ENCODE results near the gene COL12A1. TPM values are rescaled to one million over a fixed set of nuclear protein-coding genes. Genes with fewer than 3 reads are reported as not detected.
A peak's percentile ranks its signal among the peaks of the same experiment; 100 is the strongest.

Gene COL12A1
- total RNA-seq, 2 experiments from 2014 or later = not detected

- ATAC-seq (ENCODE audit: poor library complexity) (no peak), DNase-seq (peak in 2 of 14 experiments; percentile 39 to 42)
- peaks cover 64 to 84% of the 10 kb centered on the region in 2 experiments for H3K27me3 ChIP-seq (ENCODE audit: control insufficient read depth in 1 of 2, insufficient read depth in 2 of 2, low read length in 2 of 2)
- intact Hi-C loops (cut with DNase I, micrococcal nuclease) = loop anchor here in 1 of 2 experiments (2.0 kb wide), 1 partner anchor 1114 kb away; no protein-coding TSS in a partner anchor
- no peak overlapping the region for H3K27ac ChIP-seq (ENCODE audit: low read depth in 1 of 2, low read length in 2 of 2)
- H3K27me3 Mint-ChIP-seq = peaks cover 93% of the 10 kb centered on the region
- H3K4me1 ChIP-seq (ENCODE audit: insufficient read depth, low read length) = peaks cover 62% of the 10 kb centered on the region
- peak overlapping the region; percentile 76 for H3K4me3 Mint-ChIP-seq
- no peak overlapping the region for H3K27ac Mint-ChIP-seq
- POLR2A ChIA-PET = no interaction called here
- H3K36me3 ChIP-seq (ENCODE audit: insufficient read depth, low read length) = no peaks in the 10 kb centered on the region
- CTCF ChIA-PET = no interaction called here
- peaks cover 0 to 16% of the 10 kb centered on the region in 2 experiments for H3K9me3 ChIP-seq (ENCODE audit: control insufficient read depth in 1 of 2, insufficient read depth in 1 of 2, low read length in 2 of 2)
- H3K4me3 ChIP-seq (ENCODE audit: low read length) = peak overlapping the region; percentile 16
- no peaks in the 10 kb centered on the region for H3K9me3 Mint-ChIP-seq
- no peak for TF ChIP-seq CTCF (IDR thresholded peaks at IDR 0.05)
- no peaks in the 10 kb centered on the region for H3K36me3 Mint-ChIP-seq (ENCODE audit: low read depth)
- H3K4me1 Mint-ChIP-seq (ENCODE audit: low read depth) = peaks cover 63% of the 10 kb centered on the region
Measured at GRCh38 chr6:75204959-75205775, 686 bp downstream of the COL12A1 start.

GRCh38 chr6:75204217-75204958, 1.5 kb downstream of the COL12A1 start:
- Histone ChIP-seq H3K27me3 (ENCODE audit: control insufficient read depth in 1 of 2, insufficient read depth in 2 of 2, low read length in 2 of 2) (peaks cover 64 to 83% of the 10 kb centered on the region in 2 experiments), H3K27ac (ENCODE audit: low read depth in 1 of 2, low read length in 2 of 2) (no peak overlapping the region), H3K36me3 (ENCODE audit: insufficient read depth, low read length) (no peaks in the 10 kb centered on the region), H3K4me3 (ENCODE audit: low read length) (peak overlapping the region; percentile 16), H3K9me3 (ENCODE audit: control insufficient read depth in 1 of 2, insufficient read depth in 1 of 2, low read length in 2 of 2) (peaks cover 0 to 16% of the 10 kb centered on the region in 2 experiments), H3K4me1 (ENCODE audit: insufficient read depth, low read length) (peaks cover 62% of the 10 kb centered on the region)
- ChIA-PET POLR2A (no interaction called here), CTCF (interaction anchor here (0.5 kb wide), 1 partner anchor 1550 kb away, joined by 3 read pairs; no protein-coding TSS in a partner anchor)
- H3K9me3 Mint-ChIP-seq = no peaks in the 10 kb centered on the region
- intact Hi-C loops (cut with DNase I, micrococcal nuclease) = loop anchor here in 1 of 2 experiments (2.0 kb wide), 1 partner anchor 1114 kb away; no protein-coding TSS in a partner anchor
- H3K27me3 Mint-ChIP-seq = peaks cover 94% of the 10 kb centered on the region
- no peak overlapping the region for H3K27ac Mint-ChIP-seq
- H3K36me3 Mint-ChIP-seq (ENCODE audit: low read depth) = no peaks in the 10 kb centered on the region
- H3K4me1 Mint-ChIP-seq (ENCODE audit: low read depth) = peaks cover 63% of the 10 kb centered on the region
- H3K4me3 Mint-ChIP-seq = peak overlapping the region; percentile 57
- DNase-seq = peak in 4 of 14 experiments; percentile 20 to 49 (median 34)
- no peak for ATAC-seq (ENCODE audit: poor library complexity)
- no peak for TF ChIP-seq CTCF (IDR thresholded peaks at IDR 0.05)

GRCh38 chr6:75203721-75204120, 2.1 kb downstream of the COL12A1 start:
- no peaks in the 10 kb centered on the region for H3K36me3 Mint-ChIP-seq (ENCODE audit: low read depth)
- H3K4me1 Mint-ChIP-seq (ENCODE audit: low read depth) = peaks cover 58% of the 10 kb centered on the region
- H3K4me3 Mint-ChIP-seq = peak overlapping the region; percentile 46
- no peaks in the 10 kb centered on the region for H3K9me3 Mint-ChIP-seq
- H3K36me3 ChIP-seq (ENCODE audit: insufficient read depth, low read length) = no peaks in the 10 kb centered on the region
- ChIA-PET POLR2A (no interaction called here), CTCF (interaction anchor here (1.2 kb wide), 1 partner anchor 12 kb away, joined by 4 read pairs; no protein-coding TSS in a partner anchor)
- H3K27me3 ChIP-seq (ENCODE audit: control insufficient read depth in 1 of 2, insufficient read depth in 2 of 2, low read length in 2 of 2) = peaks cover 62 to 84% of the 10 kb centered on the region in 2 experiments
- ATAC-seq (ENCODE audit: poor library complexity) (no peak), DNase-seq (no peak)
- no peak for TF ChIP-seq CTCF (IDR thresholded peaks at IDR 0.05)
- H3K4me1 ChIP-seq (ENCODE audit: insufficient read depth, low read length) = peaks cover 57% of the 10 kb centered on the region
- H3K27ac Mint-ChIP-seq = no peak overlapping the region
- peaks cover 0 to 16% of the 10 kb centered on the region in 2 experiments for H3K9me3 ChIP-seq (ENCODE audit: control insufficient read depth in 1 of 2, insufficient read depth in 1 of 2, low read length in 2 of 2)
- peaks cover 93% of the 10 kb centered on the region for H3K27me3 Mint-ChIP-seq
- H3K4me3 ChIP-seq (ENCODE audit: low read length) = no peak overlapping the region
- intact Hi-C loops (cut with DNase I, micrococcal nuclease) = loop anchor here in 1 of 2 experiments (2.0 kb wide), 1 partner anchor 1113 kb away; no protein-coding TSS in a partner anchor
- no peak overlapping the region for H3K27ac ChIP-seq (ENCODE audit: low read depth in 1 of 2, low read length in 2 of 2)
